ENCODE measurements around the gene SUPT5H. TPM values are rescaled to one million over a fixed set of nuclear protein-coding genes. Genes with fewer than 3 reads are reported as not detected.

Gene SUPT5H
- total and polyA plus RNA-seq, 2 of the 13 experiments (the other 11 are each of a cell fraction or from before 2014, with no cell fraction given) = 48.2 to 51.7 TPM

DNA sequence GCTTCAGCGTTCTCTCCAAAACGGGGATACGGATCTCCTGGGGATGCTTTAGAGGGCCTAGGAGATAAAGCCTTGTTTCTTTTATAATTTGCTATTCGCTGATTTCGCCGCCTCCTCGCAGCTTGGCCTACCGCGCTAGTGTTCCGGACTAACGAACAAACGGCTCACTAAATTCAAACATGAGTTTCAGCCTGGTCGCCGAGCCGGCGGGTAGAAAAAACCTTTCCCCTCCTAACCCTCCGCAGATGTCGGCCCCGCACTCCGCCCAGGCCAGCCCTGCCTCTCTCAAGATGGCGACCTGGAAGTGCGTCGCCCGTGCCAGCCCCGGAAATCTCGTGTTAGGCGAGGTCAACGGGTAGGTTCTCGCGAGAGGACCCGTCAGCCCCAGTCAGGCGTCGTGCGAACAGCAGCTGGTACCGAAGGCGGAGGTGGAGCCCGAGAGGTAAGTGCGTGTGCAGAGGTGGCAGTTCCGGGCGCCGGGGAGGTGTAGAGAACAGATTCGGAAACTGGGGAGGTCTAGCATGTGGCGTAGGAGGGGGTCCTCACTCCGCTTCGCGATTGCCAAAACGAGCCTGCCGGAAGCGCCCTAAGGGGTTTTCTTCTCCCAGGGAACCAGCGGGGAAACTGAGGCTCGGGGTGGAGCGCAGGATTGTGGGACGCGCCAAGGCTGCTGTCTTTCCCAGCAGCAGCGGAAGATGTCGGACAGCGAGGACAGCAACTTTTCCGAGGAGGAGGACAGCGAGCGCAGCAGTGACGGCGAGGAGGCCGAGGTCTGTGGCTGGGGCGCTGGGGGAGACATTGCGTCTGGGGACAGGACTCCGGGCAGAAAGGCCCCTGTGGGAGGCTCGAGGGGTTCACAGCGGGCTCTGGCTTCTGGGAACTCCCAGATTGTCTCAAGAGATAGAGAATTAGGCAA, at the start of gene SUPT5H (continued):
- TF ChIP-seq NR3C1 (CRISPR knock-in tag; IDR thresholded peaks at IDR 0.05) (no peak), ZNF629 (CRISPR knock-in tag; conservative IDR thresholded peaks at IDR 0.05) (no peak), ZNF780A (CRISPR knock-in tag; IDR thresholded peaks at IDR 0.05) (no peak), ZNF180 (CRISPR knock-in tag; IDR thresholded peaks at IDR 0.05; ENCODE audit: borderline replicate concordance, low read depth) (no peak), ESRRA (CRISPR knock-in tag; IDR thresholded peaks at IDR 0.05; ENCODE audit: low read depth) (peak; percentile 48; the same call in 1 of the 2 replicates), ZBTB20 (CRISPR knock-in tag; IDR thresholded peaks at IDR 0.05; ENCODE audit: borderline replicate concordance, low read depth) (no peak), ZNF552 (CRISPR knock-in tag; IDR thresholded peaks at IDR 0.05; ENCODE audit: borderline replicate concordance) (no peak; the same call in 1 of the 2 replicates), ZNF746 (CRISPR knock-in tag; IDR thresholded peaks at IDR 0.05) (no peak; the same call in 1 of the 2 replicates), HMG20A (CRISPR knock-in tag; IDR thresholded peaks at IDR 0.05; ENCODE audit: borderline replicate concordance) (no peak), SP140L (CRISPR knock-in tag; IDR thresholded peaks at IDR 0.05; ENCODE audit: borderline replicate concordance) (0 out of 2 replicates have a peak, but pooled peaks have one; percentile 36), MEIS2 (CRISPR knock-in tag; IDR thresholded peaks at IDR 0.05) (peak; percentile 34), MED8 (CRISPR knock-in tag; IDR thresholded peaks at IDR 0.05; ENCODE audit: insufficient replicate concordance) (peak; percentile 76), ZNF264 (CRISPR knock-in tag; IDR thresholded peaks at IDR 0.05) (0 out of 2 replicates have a peak, but pooled peaks have one; percentile 29), ZSCAN12 (CRISPR knock-in tag; IDR thresholded peaks at IDR 0.05) (peak; percentile 82; the same call in 1 of the 2 replicates)
- TF ChIP-seq, protein P1, sequence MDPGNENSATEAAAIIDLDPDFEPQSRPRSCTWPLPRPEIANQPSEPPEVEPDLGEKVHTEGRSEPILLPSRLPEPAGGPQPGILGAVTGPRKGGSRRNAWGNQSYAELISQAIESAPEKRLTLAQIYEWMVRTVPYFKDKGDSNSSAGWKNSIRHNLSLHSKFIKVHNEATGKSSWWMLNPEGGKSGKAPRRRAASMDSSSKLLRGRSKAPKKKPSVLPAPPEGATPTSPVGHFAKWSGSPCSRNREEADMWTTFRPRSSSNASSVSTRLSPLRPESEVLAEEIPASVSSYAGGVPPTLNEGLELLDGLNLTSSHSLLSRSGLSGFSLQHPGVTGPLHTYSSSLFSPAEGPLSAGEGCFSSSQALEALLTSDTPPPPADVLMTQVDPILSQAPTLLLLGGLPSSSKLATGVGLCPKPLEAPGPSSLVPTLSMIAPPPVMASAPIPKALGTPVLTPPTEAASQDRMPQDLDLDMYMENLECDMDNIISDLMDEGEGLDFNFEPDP (CRISPR knock-in tag; conservative IDR thresholded peaks at IDR 0.05) = no peak
- TF ChIP-seq, protein P2, sequence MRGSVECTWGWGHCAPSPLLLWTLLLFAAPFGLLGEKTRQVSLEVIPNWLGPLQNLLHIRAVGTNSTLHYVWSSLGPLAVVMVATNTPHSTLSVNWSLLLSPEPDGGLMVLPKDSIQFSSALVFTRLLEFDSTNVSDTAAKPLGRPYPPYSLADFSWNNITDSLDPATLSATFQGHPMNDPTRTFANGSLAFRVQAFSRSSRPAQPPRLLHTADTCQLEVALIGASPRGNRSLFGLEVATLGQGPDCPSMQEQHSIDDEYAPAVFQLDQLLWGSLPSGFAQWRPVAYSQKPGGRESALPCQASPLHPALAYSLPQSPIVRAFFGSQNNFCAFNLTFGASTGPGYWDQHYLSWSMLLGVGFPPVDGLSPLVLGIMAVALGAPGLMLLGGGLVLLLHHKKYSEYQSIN (CRISPR knock-in tag; IDR thresholded peaks at IDR 0.05; ENCODE audit: borderline replicate concordance) = no peak
- TF ChIP-seq, protein P3, sequence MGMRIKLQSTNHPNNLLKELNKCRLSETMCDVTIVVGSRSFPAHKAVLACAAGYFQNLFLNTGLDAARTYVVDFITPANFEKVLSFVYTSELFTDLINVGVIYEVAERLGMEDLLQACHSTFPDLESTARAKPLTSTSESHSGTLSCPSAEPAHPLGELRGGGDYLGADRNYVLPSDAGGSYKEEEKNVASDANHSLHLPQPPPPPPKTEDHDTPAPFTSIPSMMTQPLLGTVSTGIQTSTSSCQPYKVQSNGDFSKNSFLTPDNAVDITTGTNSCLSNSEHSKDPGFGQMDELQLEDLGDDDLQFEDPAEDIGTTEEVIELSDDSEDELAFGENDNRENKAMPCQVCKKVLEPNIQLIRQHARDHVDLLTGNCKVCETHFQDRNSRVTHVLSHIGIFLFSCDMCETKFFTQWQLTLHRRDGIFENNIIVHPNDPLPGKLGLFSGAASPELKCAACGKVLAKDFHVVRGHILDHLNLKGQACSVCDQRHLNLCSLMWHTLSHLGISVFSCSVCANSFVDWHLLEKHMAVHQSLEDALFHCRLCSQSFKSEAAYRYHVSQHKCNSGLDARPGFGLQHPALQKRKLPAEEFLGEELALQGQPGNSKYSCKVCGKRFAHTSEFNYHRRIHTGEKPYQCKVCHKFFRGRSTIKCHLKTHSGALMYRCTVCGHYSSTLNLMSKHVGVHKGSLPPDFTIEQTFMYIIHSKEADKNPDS (CRISPR knock-in tag; IDR thresholded peaks at IDR 0.05) = no peak
- TF ChIP-seq, protein P4, sequence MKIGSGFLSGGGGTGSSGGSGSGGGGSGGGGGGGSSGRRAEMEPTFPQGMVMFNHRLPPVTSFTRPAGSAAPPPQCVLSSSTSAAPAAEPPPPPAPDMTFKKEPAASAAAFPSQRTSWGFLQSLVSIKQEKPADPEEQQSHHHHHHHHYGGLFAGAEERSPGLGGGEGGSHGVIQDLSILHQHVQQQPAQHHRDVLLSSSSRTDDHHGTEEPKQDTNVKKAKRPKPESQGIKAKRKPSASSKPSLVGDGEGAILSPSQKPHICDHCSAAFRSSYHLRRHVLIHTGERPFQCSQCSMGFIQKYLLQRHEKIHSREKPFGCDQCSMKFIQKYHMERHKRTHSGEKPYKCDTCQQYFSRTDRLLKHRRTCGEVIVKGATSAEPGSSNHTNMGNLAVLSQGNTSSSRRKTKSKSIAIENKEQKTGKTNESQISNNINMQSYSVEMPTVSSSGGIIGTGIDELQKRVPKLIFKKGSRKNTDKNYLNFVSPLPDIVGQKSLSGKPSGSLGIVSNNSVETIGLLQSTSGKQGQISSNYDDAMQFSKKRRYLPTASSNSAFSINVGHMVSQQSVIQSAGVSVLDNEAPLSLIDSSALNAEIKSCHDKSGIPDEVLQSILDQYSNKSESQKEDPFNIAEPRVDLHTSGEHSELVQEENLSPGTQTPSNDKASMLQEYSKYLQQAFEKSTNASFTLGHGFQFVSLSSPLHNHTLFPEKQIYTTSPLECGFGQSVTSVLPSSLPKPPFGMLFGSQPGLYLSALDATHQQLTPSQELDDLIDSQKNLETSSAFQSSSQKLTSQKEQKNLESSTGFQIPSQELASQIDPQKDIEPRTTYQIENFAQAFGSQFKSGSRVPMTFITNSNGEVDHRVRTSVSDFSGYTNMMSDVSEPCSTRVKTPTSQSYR (CRISPR knock-in tag; IDR thresholded peaks at IDR 0.05; ENCODE audit: borderline replicate concordance) = 0 out of 2 replicates have a peak, but pooled peaks have one; percentile 35
- TF ChIP-seq, protein P5, sequence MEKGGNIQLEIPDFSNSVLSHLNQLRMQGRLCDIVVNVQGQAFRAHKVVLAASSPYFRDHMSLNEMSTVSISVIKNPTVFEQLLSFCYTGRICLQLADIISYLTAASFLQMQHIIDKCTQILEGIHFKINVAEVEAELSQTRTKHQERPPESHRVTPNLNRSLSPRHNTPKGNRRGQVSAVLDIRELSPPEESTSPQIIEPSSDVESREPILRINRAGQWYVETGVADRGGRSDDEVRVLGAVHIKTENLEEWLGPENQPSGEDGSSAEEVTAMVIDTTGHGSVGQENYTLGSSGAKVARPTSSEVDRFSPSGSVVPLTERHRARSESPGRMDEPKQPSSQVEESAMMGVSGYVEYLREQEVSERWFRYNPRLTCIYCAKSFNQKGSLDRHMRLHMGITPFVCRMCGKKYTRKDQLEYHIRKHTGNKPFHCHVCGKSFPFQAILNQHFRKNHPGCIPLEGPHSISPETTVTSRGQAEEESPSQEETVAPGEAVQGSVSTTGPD (CRISPR knock-in tag; IDR thresholded peaks at IDR 0.05) = 0 out of 2 replicates have a peak, but pooled peaks have one; percentile 36
